ENCODE data around the gene RASAL2.

The RASAL2 gene

DNA sequence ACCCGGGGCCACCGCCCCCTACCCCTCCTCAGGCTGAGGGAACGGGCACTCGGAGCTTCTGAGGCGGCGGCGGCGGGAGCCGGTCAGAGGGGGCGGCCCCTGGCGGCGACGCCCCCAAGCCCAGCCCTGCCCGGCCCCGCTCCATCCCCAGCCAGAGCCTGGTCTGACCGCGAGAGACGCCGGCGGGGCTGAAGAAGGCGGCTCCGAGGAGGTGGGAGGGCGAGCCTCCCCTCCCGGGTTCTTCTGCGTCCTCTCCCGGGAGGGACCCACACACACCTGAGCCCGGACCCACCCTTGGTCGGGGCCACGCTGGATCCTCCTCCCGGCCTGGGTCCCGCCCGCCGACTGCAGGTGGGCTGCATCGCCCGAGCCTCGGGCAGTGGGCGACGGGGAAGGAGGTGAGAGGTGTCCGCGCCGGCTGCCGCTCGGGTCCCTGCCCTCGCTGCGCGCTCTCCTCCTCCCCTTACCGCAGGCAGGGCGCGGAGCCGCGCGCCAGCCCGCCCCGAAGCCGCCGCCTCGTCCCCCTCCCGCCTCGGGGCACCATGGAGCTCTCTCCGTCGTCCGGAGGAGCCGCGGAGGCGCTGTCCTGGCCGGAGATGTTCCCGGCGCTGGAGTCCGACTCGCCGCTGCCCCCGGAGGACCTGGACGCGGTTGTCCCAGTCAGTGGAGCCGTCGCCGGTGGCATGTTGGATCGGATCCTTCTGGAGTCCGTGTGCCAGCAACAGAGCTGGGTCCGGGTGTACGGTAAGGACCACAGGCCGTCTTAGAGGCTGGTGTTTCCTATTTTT, at the start of gene RASAL2:
TSS of gene RASAL2 (plus strand) at position 154 of the 788 bp plus-strand sequence. CDS start at position 543, 389 bp downstream.
- DNase-seq: no peak

- no peak for DNase-seq
Observed at GRCh38 chr1:178046591-178047270, 47.2 kb upstream of the RASAL2 start.

DNA sequence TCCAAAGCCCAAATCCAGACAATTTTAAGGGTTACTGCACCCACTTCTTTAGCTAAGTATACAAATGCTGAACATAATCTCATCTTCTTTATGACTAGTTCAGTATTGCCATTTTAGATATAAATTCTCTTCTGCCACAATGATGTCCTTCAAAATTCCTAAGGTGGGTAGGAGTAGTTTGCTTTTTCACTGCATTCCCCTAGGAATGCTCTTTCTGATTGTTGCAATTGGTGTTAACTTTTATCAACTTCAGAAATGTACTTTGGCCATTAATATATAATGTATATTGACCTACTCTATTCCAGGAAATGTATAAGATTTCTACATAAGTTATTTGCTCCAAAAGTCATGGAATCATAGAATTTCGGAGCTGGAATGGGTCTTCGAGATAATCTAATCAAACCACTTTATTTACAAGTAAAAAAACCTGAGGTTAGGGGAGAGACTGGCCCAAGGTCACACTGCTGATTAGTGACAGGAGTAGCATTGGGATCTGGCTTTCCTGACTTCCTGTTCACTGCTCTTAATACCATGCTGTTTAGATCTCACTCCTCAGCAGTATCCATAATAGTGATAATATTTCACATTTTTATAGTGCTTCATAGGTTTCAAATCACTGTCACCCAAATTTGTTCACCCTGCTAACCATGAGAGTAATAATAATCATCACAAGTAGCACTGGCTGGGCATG, 46.4 kb upstream of the RASAL2 start:
- no peak for DNase-seq

DNA sequence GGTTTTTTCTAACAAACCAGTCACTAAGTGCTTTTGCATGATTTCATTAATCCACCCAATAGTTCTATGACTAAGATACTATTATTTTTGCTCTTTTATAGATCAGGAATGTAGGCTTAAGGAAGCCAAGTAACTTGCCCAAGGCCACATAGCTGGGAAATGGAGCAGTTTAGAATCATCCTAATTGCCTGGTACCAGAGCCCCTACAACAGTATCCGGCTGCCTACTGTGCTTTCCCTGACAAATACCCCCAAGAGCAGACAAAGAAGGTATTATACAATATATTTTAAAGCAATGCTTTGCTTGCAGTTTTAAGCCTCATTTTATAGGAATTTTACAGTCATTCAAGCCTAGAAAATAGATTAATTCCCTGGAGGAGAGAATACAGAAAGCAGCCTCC, 45.5 kb upstream of the RASAL2 start:
- DNase-seq: no peak

- no peak for DNase-seq
Observed at GRCh38 chr1:178048883-178049282, 45.0 kb upstream of the RASAL2 start.

DNA sequence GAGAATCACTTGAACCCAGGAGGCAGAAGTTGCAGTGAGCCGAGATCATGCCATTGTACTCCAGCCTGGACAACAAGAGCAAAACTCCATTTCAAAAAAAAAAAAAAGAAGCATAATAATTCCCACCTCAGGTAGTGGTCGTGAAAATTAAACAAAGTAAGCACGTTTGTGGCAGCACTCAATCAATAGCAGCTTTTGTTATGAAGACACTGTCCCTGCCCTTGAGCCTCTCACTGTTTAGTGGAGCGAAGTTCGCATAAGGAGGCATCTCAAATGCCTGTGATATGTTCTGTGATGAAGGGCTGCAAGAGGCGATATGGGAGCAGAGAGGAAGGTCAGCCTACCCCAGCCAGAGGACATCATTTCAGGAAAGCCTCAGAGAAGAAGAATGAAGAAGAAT, 43.8 kb upstream of the RASAL2 start:
- no peak for DNase-seq

DNA sequence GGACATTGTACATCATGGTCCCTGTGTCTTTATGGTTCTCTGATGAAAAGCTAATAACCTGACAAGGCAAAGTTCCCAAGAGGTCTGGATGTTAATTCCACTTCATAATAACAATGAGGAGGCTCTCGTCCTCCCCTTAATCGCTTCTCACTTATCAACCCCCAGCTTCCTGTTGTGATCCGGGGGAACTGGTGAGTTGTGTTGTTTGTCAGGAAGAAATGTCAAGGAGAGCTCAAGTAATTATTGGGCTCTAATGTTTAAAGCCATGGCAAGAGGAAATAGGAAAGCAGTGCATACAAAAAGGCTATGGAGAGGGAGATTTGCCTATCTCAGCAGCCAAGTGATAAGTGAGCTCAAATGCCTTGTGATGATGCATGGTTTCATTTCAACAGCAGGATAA, 42.8 kb upstream of the RASAL2 start:
- DNase-seq: no peak

- DNase-seq: no peak
Observed at GRCh38 chr1:178052650-178053461, 41.0 kb upstream of the RASAL2 start.

DNA sequence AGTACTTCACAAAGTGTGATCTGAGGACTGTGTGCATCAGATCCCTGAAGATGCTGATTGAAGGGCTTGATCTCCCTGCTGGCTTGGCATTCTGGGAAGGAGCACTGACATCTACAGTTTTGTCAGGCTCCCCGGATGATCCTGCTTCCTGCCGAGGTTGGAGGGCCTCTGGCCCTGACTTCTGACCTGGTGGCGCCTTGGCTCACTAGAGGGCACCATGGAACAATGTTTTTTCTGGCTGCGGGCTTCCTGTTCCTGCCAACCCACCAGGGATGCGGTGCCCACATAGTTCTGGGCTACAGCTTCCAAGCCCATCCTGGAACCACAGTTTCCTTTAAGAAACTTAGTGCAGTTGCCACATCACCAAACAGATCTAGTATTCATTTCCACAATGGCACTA, 38.8 kb upstream of the RASAL2 start:
- DNase-seq: no peak

- DNase-seq: no peak
Observed at GRCh38 chr1:178055779-178056471, 38.0 kb upstream of the RASAL2 start.

- DNase-seq: no peak
Observed at GRCh38 chr1:178057141-178057765, 36.7 kb upstream of the RASAL2 start.

DNA sequence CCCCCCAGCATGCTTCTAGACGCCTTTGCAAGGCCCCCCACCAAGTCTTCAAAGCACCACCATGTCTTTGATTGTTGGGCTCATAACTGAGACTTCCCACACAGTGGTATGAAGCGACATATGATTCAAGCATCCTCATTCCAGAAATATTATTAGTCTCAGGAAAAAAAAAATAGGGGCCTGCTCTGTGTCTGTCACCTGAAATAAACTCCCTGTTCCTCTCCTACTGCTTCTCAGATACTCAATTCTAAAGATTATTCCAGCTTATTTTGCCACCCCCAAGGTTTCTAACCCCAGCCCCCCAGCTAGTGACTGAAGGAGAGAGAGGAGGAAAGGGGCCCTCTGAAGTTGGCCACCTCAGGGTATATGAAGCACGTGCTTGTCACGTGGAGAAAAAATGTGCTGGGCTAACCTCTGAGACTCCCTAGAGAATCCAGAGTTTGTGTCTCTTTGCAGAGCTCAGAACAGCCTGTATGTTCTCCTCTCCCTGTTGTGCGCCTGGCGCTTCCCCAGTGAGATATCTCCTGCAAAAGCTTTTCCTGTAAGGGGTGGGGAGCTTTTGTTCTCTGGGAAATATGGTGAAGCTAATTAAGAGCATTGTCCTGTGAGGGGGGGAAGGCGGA, 35.9 kb upstream of the RASAL2 start:
- no peak for DNase-seq

DNA sequence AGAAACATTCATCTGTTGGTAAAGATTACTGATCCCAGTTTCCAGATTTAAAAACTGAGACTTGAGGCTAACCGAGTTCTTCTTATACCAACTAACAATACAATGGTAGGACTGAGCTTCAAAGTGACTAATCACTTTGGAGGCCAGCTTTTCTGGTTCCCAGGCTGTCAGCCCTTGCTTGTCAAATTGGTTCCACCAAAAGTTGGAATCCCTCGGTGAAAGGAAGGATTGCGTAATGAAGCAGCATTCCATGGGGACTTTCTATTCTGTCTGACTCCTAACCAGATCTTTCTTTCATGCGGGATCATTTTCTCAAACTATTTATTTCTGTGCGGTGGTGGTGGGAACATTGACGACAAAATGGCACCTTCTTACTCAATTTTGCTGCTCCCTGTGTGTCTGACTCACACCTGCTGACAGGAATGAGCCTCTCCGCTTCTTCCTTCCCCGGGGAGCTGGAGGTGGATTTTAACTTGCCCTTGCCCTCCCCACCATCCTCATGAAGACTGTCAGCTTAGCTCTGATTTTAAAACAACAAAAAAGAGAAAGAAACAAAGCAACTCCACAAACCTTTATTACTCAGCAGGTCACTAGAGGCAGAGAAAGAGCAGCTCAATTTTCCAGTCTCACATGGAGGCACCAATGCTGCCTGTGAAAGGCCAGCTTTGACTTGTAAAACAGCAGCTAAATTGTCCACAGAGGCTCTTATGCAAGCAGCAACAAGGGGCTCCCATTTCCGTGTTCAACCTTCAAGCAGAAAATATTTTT, 32.9 kb upstream of the RASAL2 start:
- DNase-seq: no peak

DNA sequence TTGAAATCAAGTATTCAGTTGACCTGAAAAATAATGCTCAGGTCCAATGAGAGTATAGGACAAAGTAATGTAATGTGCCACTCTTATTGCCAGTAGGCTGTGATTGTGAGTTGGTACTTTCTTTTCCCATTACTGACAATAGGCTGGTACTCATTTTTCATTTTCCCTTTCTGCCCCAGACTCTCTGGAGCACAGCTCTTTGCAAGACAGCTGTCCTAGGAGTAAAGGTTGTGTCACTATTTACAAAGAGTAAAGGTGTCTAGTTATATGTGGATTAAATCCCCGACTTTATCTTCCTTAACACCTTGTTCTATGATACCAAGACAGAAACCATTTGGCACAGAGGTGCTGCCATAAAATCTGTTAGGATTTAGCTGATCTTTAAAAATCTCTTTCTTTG, 32.3 kb upstream of the RASAL2 start:
- DNase-seq: no peak

DNA sequence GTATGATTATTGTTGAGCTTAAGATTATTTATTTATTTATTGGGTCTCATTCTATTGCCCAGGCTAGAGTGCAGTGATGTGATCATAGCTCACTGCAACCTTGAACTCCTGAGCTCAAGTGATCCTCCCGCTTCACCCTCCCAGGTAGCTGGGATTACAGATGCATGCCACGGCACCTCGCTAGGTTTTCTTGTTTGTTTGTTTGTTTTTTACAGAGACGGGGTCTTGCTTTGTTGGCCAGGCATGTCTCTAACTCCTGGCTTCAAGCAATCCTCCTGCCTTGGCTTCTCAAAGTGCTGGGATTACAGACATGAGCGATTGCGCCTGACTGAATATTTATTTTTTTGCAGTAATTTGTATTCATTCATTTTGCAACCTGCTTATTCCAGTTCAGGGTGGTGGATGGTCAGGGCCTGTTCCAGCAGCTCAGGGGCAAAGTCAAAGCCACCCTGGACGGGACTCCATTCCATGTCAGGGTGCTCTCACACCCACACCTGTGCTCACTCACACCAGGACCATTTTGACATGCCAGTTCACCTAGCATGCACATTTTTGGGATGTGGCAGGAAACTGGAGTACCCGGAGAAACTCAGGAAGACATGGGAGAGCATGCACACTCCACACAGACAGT, 29.6 kb upstream of the RASAL2 start:
- DNase-seq: no peak

GRCh38 chr1:178065250-178065649, 28.7 kb upstream of the RASAL2 start:
- DNase-seq: no peak

DNA sequence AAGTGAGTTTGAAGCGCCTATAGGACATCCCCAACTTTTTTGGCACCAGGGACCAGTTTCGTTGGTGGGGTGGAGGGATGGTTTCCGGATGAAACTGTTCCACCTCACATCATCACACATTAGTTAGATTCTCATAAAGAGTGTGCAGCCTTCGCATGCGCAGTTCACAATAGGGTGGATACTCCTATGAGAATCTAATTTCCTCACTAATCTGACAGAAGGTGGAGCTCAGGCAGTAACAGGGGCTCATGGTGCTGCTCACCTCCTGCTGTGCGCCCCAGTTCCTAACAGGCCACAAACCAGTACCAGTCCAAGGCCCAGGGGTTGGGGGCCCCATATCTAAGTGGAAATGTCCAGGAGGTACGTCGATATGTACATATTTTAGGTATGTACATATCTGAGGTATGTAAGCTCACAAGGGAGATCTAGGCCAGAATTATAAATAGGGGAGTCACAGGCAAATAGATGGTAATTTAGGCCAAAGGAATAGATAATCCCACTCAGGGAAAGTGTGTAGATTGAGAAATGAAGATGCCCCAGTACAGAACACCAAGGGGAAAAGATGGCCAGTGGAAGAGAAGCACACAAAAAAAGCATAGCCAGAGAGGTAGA, 27.5 kb upstream of the RASAL2 start:
- no peak for DNase-seq

GRCh38 chr1:178066908-178067614, 26.8 kb upstream of the RASAL2 start:
- DNase-seq: no peak

- no peak for DNase-seq
Observed at GRCh38 chr1:178071811-178072210, 22.1 kb upstream of the RASAL2 start.
